ENCODE results near the gene FASN.

DNA sequence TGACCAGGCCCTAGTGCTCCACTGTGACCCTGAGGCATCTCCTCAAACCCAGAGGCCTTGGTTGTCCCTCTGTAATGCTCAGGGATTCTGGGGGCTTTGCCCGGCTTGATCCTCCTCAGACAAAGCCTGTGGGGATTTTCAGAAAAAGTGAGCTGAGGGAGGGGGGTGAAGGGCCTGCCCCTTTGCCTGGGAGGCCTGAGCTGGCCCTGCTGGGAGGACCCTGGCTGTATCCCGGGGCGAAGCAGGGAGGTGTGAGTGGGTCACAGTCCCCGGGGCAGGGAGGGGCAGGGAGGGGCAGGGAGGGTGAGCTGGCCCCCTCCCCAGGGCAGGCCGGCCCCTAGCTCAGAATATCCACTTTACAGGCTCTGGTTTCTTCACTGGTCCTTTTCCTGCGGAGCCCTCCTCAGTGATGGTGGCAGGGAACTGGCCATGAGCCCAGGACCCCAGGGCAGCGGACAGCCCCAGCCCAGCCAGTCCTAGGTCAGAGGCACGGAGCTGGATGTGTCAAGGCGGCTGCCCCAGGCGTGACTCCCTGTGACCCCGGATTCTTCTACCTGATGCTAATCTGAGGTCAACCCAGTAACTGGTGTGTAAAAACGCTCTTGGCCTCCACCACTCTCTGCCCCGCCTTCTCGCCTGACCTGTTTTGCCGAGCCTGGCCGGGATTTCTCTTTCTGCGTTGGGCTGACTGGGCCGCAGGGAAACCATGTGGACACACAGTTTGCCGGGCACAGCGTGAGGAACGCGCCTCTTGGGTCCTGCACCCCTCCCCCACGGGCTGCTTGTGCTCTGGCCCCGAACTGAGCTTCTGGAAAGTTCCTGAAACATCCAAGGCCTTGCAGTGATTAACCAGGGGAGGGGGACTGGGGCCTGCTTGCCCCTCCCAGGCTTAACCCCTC is 5.8 kb upstream of the FASN start:
- TF ChIP-seq POLR2A (IDR thresholded peaks at IDR 0.05) = no peak
- TF ChIP-seq, protein P1, sequence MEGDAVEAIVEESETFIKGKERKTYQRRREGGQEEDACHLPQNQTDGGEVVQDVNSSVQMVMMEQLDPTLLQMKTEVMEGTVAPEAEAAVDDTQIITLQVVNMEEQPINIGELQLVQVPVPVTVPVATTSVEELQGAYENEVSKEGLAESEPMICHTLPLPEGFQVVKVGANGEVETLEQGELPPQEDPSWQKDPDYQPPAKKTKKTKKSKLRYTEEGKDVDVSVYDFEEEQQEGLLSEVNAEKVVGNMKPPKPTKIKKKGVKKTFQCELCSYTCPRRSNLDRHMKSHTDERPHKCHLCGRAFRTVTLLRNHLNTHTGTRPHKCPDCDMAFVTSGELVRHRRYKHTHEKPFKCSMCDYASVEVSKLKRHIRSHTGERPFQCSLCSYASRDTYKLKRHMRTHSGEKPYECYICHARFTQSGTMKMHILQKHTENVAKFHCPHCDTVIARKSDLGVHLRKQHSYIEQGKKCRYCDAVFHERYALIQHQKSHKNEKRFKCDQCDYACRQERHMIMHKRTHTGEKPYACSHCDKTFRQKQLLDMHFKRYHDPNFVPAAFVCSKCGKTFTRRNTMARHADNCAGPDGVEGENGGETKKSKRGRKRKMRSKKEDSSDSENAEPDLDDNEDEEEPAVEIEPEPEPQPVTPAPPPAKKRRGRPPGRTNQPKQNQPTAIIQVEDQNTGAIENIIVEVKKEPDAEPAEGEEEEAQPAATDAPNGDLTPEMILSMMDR (IDR thresholded peaks at IDR 0.05) = no peak

Measured in Peyer's patch (tissue), 4 donors.